ENCODE measurements around the gene FSD2.

FSD2 gene

GRCh38 chr15:82805994-82806406 is at the start of gene FSD2:
FSD2 (minus strand) TSS chr15:82806069; CDS start chr15:82787390, 18,679 bp downstream.
- DNase-seq: no peak

- DNase-seq: no peak
These were observed 48.7 kb upstream of the FSD2 start for GRCh38 chr15:82854554-82854953.

GRCh38 chr15:82852941-82853561 is 47.2 kb upstream of the FSD2 start:
- DNase-seq: no peak

- DNase-seq: no peak
These were observed 46.2 kb upstream of the FSD2 start for GRCh38 chr15:82851981-82852511.

- DNase-seq: no peak
These were observed 45.5 kb upstream of the FSD2 start for GRCh38 chr15:82851306-82851850.

GRCh38 chr15:82850731-82851130 is 44.9 kb upstream of the FSD2 start:
- DNase-seq: no peak

- peak; percentile 43 for DNase-seq
These were observed 44.0 kb upstream of the FSD2 start for GRCh38 chr15:82849556-82850512.

GRCh38 chr15:82848241-82848993 is 42.5 kb upstream of the FSD2 start:
- no peak for DNase-seq

GRCh38 chr15:82847703-82848102 is 41.8 kb upstream of the FSD2 start:
- DNase-seq: no peak

- no peak for DNase-seq
These were observed 40.8 kb upstream of the FSD2 start for GRCh38 chr15:82846621-82847020.

GRCh38 chr15:82845686-82846085 is 39.8 kb upstream of the FSD2 start:
- no peak for DNase-seq

- DNase-seq: no peak
These were observed 37.7 kb upstream of the FSD2 start for GRCh38 chr15:82843566-82843965.

GRCh38 chr15:82840166-82840565 is 34.3 kb upstream of the FSD2 start:
- DNase-seq: no peak

- no peak for DNase-seq
These were observed 33.3 kb upstream of the FSD2 start for GRCh38 chr15:82839136-82839535.

GRCh38 chr15:82838096-82838735 is 32.3 kb upstream of the FSD2 start:
- no peak for DNase-seq

- DNase-seq: no peak
These were observed 29.6 kb upstream of the FSD2 start for GRCh38 chr15:82835391-82835917.

- no peak for DNase-seq
These were observed 27.5 kb upstream of the FSD2 start for GRCh38 chr15:82833362-82833682.

- no peak for DNase-seq
These were observed 26.9 kb upstream of the FSD2 start for GRCh38 chr15:82832601-82833361.

GRCh38 chr15:82831894-82832600 is 26.2 kb upstream of the FSD2 start:
- no peak for DNase-seq

GRCh38 chr15:82830427-82831173 is 24.7 kb upstream of the FSD2 start:
- no peak for DNase-seq
